Activated naive CD8-positive, alpha-beta T cell treated with anti-CD3 and anti-CD28 coated beads, Interleukin-2, amount 50 U/mL, for 24 hours (primary cell): ENCODE results near the gene LAP3.
"Not testable (repeated sequence)": the region's sequence is repeated elsewhere in the genome, so short reads cannot be mapped to it uniquely, and the experiment has no call there.

Experiments used
- ATAC-seq: fragments of 150-1000 bp; cut with Tn5 transposase; one replicate; pipeline ENCODE4 v1.10.0; 2021
- DNase-seq: peaks from one replicate; pipeline ENCODE4 v3.0.0; 2021
- H3K27ac Mint-ChIP-seq: one replicate; pipeline ENCODE4 v1.8.0; 2021; ENCODE audit warnings: mild to moderate bottlenecking, mixed read lengths
- H3K27me3 Mint-ChIP-seq: one replicate; pipeline ENCODE4 v1.8.0; 2021; ENCODE audit warnings: mixed read lengths
- H3K36me3 Mint-ChIP-seq: one replicate; pipeline ENCODE4 v1.8.0; 2021; ENCODE audit warnings: low read depth, mixed read lengths
- H3K4me1 Mint-ChIP-seq: one replicate; pipeline ENCODE4 v1.8.0; 2021; ENCODE audit warnings: mixed read lengths
- H3K4me3 Mint-ChIP-seq: one replicate; pipeline ENCODE4 v1.8.0; 2021; ENCODE audit warnings: mild to moderate bottlenecking, moderate library complexity, mixed read lengths
- H3K9me3 Mint-ChIP-seq: one replicate; pipeline ENCODE4 v1.8.0; 2021; ENCODE audit warnings: mixed read lengths

The LAP3 gene

DNA sequence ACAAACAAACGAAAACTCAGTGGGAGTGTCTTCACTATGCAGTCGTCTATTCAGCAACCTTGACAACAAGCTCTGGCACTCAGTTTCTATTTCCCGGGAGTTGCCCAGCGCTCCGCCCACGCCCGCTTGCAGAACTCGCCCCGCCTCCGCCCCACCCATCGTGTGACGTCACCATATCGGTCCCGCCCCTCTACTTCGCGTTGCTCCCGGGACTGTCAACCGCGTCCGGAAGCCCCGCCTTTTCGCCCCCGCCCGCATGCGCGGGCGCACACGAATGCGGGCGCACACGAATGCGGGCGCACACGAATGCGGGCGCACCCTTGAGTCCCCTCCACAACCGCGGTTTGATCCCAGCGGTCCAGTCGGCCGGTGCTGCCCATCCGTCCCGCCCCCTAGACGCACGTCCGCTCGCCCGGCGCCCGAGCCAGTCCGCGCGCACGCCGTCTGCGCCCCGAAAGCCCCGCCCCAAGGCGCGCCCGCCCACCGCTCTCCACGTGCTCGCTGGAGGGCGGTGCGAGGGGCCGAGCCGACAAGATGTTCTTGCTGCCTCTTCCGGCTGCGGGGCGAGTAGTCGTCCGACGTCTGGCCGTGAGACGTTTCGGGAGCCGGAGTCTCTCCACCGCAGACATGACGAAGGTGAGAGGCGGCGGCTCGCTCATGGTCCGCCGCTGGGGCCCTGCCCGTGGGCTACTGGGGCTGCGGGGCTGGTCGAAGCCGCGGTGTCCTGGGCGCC is at the start of gene LAP3:
TSS of gene LAP3 (plus strand) at position 267 of the 733 bp plus-strand sequence. CDS start at position 535, 268 bp downstream.
- H3K27me3 Mint-ChIP-seq: no peaks in the 10 kb centered on the region
- ATAC-seq: peak; percentile 85

DNA sequence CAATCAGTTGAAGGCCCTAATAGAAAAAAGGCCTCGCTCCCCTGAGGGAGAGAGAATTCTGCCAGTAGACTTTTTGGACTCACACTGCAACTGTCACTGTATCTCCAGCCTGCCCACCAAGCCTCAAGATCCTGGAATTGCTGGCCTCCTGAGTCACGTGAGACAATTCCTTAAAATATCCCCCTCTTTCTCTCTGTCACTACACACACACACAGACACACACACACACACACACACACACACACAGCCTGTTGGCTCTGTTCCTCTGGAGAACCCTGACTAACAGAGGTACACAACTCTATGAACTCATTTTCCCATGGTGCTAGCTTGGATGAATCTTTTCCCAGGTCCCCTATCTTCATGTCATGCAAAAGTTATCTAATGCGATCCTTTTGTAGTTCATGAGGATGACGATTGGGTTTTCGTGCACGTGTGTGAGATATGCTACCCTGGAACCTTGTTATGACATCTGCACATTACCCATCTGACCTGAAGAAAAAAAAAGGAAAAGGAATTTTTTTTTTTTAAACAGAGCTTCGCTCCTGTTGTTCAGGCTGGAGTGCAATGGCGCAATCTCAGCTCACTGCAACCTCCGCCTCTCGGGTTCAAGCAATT is 48.3 kb upstream of the LAP3 start:
- Mint-ChIP-seq H3K27me3 (peaks cover 25% of the 10 kb centered on the region), H3K4me1 (no peaks in the 10 kb centered on the region), H3K27ac (no peak overlapping the region), H3K36me3 (no peaks in the 10 kb centered on the region), H3K9me3 (no peaks in the 10 kb centered on the region), H3K4me3 (no peak overlapping the region)
- DNase-seq (no peak), ATAC-seq (no peak)

More for the DNA sequence above, at the start of gene LAP3:
- H3K36me3 Mint-ChIP-seq: peaks cover 34% of the 10 kb centered on the region
- H3K9me3 Mint-ChIP-seq: no peaks in the 10 kb centered on the region
- peak; percentile 99 for DNase-seq
- H3K27ac Mint-ChIP-seq: peak within 1 kb of the TSS; percentile 92
- H3K4me1 Mint-ChIP-seq: peaks cover 24% of the 10 kb centered on the region
- peak within 1 kb of the TSS; percentile 94 for H3K4me3 Mint-ChIP-seq

DNA sequence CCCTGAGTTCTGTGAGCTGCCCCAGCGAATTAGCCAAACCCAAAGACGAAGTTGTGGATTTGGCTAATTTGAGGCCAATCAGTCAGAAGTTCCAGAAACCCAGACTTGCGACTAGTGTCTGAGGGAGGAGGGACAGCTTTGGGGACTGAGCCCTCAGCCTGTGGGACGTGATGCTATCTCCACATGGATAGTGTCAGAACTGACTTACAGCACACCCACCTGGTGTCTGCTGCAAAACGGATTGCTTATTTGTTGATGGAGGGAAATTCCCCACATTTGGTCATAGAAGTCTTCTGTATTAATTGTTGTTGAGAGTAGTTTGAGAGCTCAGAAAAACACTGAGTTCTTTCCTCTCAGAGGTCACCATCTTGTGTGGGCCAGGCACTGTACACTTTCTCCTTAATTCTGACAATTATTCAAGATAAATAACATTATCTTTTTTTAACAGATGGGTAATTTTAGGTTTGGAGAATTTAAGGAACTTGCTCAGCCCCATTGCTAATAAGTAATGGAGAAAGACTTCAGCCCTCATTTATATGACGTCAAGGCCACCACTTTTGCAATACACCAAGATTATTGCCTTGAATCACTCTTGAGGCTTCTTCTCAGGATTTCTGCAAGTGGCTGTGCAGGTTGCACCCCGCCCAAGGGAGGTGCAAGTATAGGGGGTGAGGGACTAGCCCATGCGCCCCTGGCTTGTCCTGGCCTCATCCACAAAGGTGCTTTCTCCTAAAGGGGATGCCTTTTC is 45.3 kb upstream of the LAP3 start:
- H3K36me3 Mint-ChIP-seq: no peaks in the 10 kb centered on the region
- peaks cover 16% of the 10 kb centered on the region for H3K27me3 Mint-ChIP-seq
- no peak overlapping the region for H3K4me3 Mint-ChIP-seq
- peaks cover 4% of the 10 kb centered on the region for H3K4me1 Mint-ChIP-seq
- no peaks in the 10 kb centered on the region for H3K9me3 Mint-ChIP-seq
- ATAC-seq (no peak), DNase-seq (no peak)
- H3K27ac Mint-ChIP-seq: no peak overlapping the region

DNA sequence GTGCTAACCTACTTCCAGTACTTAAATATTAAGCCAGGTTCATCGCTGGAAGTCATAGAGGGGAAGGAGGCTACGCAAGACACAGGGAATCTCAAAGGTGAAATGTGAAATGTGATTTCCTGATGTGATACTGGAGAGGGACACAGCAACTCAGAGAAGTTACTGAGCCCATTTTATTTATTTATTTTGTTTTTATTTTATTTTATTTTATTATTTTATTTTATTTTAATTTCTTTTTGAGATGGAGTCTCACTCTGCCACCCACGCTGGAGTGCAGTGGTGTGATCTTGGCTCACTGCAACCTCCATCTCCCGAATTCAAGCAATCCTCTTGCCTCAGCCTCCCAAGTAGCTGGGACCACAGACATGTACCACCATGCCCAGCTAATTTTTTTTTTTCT is 42.3 kb upstream of the LAP3 start:
- DNase-seq: no peak
- no peaks in the 10 kb centered on the region for H3K9me3 Mint-ChIP-seq
- no peak overlapping the region for H3K27ac Mint-ChIP-seq
- no peak overlapping the region for H3K4me3 Mint-ChIP-seq
- no peaks in the 10 kb centered on the region for H3K36me3 Mint-ChIP-seq
- no peak for ATAC-seq
- peaks cover under 1% of the 10 kb centered on the region for H3K27me3 Mint-ChIP-seq
- peaks cover 4% of the 10 kb centered on the region for H3K4me1 Mint-ChIP-seq

DNA sequence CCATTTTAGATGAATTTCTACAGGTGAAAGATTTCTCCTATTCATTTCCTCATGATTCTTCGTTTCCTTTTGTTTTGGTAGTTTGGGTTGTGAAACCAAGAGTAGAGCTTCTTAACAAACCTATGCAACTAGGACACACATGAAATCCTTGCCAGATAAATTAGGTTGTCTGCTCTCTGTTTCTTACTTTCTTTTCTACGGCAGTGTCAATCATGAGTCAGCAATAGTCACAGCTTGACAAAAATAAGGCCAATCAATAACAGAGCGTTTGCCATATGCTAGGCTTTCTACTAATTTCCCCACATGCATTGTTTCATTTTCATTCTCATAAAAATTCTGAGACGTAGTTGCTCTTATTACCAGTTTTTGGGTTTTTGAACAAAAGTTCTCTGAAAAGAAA is 41.8 kb upstream of the LAP3 start:
- H3K27ac Mint-ChIP-seq: no peak overlapping the region
- peaks cover 4% of the 10 kb centered on the region for H3K4me1 Mint-ChIP-seq
- no peaks in the 10 kb centered on the region for H3K27me3 Mint-ChIP-seq
- ATAC-seq: no peak
- no peak for DNase-seq
- H3K36me3 Mint-ChIP-seq: no peaks in the 10 kb centered on the region
- H3K4me3 Mint-ChIP-seq: no peak overlapping the region
- H3K9me3 Mint-ChIP-seq: no peaks in the 10 kb centered on the region

DNA sequence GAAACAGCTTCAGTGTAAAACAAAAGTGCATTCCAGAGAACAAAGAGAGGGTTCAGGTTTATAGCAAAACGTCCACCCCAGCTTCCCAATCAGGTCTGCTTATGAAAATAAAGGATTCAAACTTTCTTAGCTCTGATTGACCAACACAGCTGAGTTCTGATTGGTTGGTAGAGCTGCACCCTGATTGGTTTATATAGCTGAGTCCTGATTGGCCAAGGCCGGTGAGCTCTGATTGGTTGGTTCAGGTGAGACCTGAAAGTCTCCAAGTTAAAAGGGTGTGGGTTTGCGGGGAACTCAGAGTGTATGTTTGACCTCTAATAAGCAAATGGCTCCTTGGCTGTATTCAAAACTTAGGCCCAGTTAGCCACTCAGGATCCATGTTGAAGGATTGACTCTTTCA is 41.1 kb upstream of the LAP3 start:
- Mint-ChIP-seq H3K27ac (no peak overlapping the region), H3K9me3 (no peaks in the 10 kb centered on the region), H3K27me3 (no peaks in the 10 kb centered on the region), H3K36me3 (no peaks in the 10 kb centered on the region), H3K4me1 (peaks cover 4% of the 10 kb centered on the region), H3K4me3 (no peak overlapping the region)
- no peak for DNase-seq
- ATAC-seq: no peak

DNA sequence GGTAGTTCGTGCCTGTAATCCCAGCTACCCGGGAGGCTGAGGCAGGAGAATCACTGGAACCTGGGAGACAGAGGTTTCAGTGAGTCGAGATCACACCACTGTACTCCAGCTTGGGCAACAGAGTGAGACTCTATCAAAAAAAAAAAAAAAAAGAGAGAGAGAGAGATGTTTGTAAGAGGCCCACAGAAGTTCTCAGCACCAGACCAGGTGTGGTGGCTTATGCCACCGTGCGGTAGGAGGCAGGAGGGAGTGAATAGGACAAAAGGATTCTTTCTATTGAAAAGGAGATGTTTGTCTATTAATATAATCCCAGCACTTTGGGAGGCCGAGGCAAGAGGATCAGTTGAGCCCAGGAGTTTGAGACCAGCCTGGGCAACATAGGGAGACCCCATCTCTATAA is 39.9 kb upstream of the LAP3 start:
- not testable (repeated sequence) for H3K27me3 Mint-ChIP-seq, H3K9me3 Mint-ChIP-seq, H3K27ac Mint-ChIP-seq, H3K36me3 Mint-ChIP-seq, ATAC-seq, H3K4me3 Mint-ChIP-seq, H3K4me1 Mint-ChIP-seq, DNase-seq

DNA sequence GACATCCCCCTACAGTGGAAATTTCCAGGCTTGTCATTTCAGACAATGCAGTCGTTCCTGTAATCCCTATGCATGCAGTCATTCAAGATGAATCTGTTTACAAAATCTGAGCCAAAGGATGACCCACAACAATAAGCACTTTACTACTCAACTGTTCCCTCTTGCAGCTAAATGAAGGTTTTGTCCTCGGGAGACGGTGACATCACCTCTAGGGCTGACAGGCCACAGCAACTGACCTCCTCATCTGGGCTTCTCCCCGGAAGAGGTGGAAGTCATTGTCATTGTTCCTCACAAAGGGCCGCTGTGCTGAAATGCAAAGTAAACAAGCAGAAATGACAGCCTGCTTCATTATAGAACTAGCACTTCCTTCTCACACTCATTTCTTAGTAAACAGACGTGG is 32.8 kb upstream of the LAP3 start:
- H3K27me3 Mint-ChIP-seq: peaks cover 6% of the 10 kb centered on the region
- no peak for ATAC-seq

DNA sequence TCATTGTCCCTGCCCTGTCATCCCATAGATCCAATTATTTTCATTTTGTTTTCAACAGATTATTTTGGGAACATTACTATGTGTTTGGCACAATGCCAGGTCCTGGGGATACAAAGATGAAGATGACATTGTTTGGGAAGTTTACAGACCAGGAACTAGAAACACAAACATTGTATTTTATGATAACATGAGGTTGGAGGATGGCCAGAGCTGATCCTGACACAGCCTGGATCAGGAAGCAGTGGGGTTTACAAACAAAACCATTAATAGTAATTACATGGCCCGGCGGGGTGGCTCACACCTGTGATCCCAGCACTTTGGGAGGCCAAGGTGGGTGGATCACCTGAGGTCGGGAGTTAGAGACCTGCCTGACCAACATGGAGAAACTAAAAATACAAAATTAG is 32.2 kb upstream of the LAP3 start:
- no peak for ATAC-seq
- DNase-seq: no peak
- no peaks in the 10 kb centered on the region for H3K36me3 Mint-ChIP-seq
- no peak overlapping the region for H3K4me3 Mint-ChIP-seq
- peaks cover 6% of the 10 kb centered on the region for H3K27me3 Mint-ChIP-seq
- H3K27ac Mint-ChIP-seq: no peak overlapping the region
- H3K9me3 Mint-ChIP-seq: no peaks in the 10 kb centered on the region
- peaks cover 6% of the 10 kb centered on the region for H3K4me1 Mint-ChIP-seq

More for the DNA sequence above, 32.8 kb upstream of the LAP3 start:
- peaks cover 5% of the 10 kb centered on the region for H3K4me1 Mint-ChIP-seq
- H3K9me3 Mint-ChIP-seq: no peaks in the 10 kb centered on the region
- DNase-seq: no peak
- no peak overlapping the region for H3K27ac Mint-ChIP-seq
- H3K4me3 Mint-ChIP-seq: no peak overlapping the region
- no peaks in the 10 kb centered on the region for H3K36me3 Mint-ChIP-seq

DNA sequence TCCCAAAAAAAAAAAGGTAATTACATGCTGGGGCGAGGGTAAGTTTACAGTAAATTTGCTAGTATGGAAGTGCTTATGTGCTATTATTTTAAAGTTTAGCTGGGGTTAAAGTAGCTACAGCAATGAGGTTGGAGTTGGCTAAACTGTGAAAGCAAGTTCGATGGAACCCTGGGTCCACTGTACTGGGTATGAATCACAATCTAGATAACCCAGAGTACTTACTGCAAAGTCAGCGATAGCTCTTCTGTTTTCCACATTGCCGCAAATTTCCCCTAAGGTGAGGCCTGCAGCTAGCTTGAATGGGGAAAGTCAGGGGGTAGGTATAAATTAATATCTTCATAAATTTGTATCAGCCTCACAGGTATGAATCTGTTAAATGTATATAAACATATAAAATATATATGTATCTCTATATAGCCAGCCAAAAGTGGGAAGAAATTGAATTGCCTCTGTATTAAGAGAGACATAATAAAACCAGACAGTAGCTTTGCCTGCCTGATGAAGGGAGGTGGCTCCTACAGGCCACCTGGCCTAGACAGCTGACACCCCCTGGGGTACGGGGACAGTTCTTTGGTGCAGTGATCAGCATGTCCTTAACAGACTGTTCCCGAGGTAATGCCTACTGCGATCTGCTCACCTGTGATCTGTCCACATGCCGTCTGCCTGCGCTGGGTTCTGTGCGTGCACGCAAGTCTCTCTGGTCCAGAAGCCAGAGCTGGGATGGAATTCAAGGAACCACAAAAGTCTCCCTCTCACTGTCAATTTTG is 31.4 kb upstream of the LAP3 start:
- Mint-ChIP-seq H3K36me3 (no peaks in the 10 kb centered on the region), H3K4me1 (peaks cover 6% of the 10 kb centered on the region), H3K27ac (no peak overlapping the region), H3K4me3 (no peak overlapping the region), H3K27me3 (peaks cover 9% of the 10 kb centered on the region), H3K9me3 (no peaks in the 10 kb centered on the region)
- ATAC-seq (no peak), DNase-seq (no peak)

DNA sequence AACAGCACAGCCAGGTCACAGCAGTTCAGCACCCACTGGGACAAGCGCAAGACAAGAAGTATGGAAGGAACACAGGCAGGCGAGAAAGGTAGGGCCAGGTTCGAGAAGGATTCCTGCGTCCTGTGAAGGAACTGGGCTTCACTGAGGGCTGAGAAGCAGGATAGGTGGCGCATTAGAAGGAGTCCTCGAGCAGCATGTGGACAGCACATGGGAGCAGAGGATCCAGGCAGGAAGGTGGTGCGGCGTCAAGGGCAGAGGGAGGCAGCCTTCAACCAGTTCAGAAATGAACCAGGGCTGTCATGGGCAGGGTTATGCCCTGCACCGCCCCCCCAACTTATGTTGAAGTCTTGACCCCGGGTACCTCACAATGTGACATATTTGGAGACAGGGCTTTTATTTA is 30.8 kb upstream of the LAP3 start:
- no peak overlapping the region for H3K27ac Mint-ChIP-seq
- H3K9me3 Mint-ChIP-seq: no peaks in the 10 kb centered on the region
- H3K36me3 Mint-ChIP-seq: no peaks in the 10 kb centered on the region
- DNase-seq (no peak), ATAC-seq (no peak)
- peaks cover 9% of the 10 kb centered on the region for H3K27me3 Mint-ChIP-seq
- H3K4me1 Mint-ChIP-seq: peaks cover 6% of the 10 kb centered on the region
- H3K4me3 Mint-ChIP-seq: no peak overlapping the region

DNA sequence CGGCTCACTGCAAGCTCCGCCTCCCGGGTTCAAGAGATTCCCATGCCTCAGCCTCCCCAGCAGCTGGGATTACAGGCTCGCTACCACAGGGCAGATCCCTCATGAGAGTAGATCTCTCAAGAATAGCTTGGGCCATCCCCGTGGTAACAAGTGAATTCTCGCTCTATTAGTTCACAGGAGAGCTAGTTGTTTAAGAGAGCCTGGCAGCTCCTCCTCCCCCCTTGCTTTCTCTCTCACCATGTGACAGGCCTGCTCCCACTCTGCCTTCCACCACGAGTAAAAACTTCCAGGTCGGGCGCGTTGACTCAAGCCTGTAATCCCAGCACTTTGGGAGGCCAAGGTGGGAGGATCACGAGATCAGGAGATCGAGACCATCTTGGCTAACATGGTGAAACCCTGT is 30.3 kb upstream of the LAP3 start:
- Mint-ChIP-seq H3K36me3 (no peaks in the 10 kb centered on the region), H3K27me3 (peaks cover 9% of the 10 kb centered on the region), H3K4me3 (no peak overlapping the region), H3K4me1 (peaks cover 6% of the 10 kb centered on the region), H3K27ac (no peak overlapping the region), H3K9me3 (no peaks in the 10 kb centered on the region)
- ATAC-seq: no peak
- DNase-seq: no peak

DNA sequence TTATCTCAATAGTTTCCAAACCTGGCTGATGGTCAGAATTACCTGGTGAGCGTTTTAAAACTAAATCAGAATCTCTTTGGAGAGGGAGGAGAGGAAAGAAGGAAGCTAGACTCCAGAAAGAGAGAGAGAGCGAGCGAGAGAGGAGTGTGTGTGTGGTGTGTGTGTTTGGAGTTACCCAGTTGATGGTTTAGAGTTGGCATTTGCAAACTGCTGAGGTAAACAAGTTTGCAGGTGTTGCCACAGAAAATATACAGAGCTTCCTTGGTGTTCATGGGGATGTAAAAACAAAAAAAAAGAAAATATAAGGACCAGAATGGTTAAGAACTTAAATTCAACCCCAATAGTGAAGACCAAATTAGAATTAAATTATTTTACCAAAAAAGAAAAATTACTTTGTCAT is 26.4 kb upstream of the LAP3 start:
- Mint-ChIP-seq H3K9me3 (no peaks in the 10 kb centered on the region), H3K27ac (no peak overlapping the region), H3K4me3 (no peak overlapping the region), H3K4me1 (peaks cover 6% of the 10 kb centered on the region), H3K27me3 (peaks cover 7% of the 10 kb centered on the region), H3K36me3 (no peaks in the 10 kb centered on the region)
- ATAC-seq: no peak
- DNase-seq: no peak

DNA sequence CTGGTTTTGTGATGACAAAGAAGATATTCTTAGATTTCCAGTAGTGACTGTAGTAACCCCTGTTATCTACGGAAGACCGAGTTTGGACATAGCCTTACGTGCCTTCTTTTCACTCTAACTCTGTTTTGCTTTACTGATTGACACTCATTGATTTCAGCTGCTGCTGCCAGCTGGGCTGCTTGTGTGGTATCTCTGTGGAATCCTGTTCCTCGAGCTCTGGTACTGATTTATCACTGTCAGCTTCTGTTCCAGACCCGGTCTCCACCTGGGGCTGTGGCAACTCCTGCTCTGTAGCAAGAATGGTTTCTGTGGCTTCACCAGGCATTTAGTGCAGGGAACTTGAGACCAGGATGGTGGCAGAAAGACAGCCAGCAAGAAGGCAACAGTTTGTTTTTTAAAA is 24.6 kb upstream of the LAP3 start:
- Mint-ChIP-seq H3K27me3 (peaks cover 7% of the 10 kb centered on the region), H3K27ac (no peak overlapping the region), H3K4me1 (peaks cover 6% of the 10 kb centered on the region), H3K36me3 (no peaks in the 10 kb centered on the region), H3K4me3 (no peak overlapping the region), H3K9me3 (no peaks in the 10 kb centered on the region)
- no peak for DNase-seq
- ATAC-seq: no peak
